HepG2 (cell line): ENCODE results near the gene TCEA3. TPM values are rescaled to one million over a fixed set of nuclear protein-coding genes. Genes with fewer than 3 reads are reported as not detected.

Experiments used
- ATM ChIP-seq: fragments of 450-650 bp; IDR thresholded peaks from 2 replicates; pipeline ENCODE4 v1.7.1; 2017; ENCODE audit warnings: mild to moderate bottlenecking, borderline replicate concordance
- CBX5 ChIP-seq: sonication (generic); formaldehyde crosslinking; IDR thresholded peaks from 2 replicates; pipeline ENCODE4 v1.4.0; 2020; ENCODE audit warnings: missing genetic modification reagents, borderline replicate concordance
- ELF3 ChIP-seq: IDR thresholded peaks from 2 replicates; pipeline ENCODE4 v1.6.1; 2016; ENCODE audit warnings: missing genetic modification reagents, missing compliant biosample characterization
- FOXC1 ChIP-seq: sonication (generic); formaldehyde crosslinking; IDR thresholded peaks from 2 replicates; pipeline ENCODE4 v1.8.0; 2022; ENCODE audit warnings: mild to moderate bottlenecking, missing genetic modification reagents, borderline replicate concordance
- KDM3A ChIP-seq: IDR thresholded peaks from 2 replicates; pipeline ENCODE4 v1.6.1; 2018; ENCODE audit warnings: low read depth, missing compliant biosample characterization
- MTF2 ChIP-seq: sonication (generic); formaldehyde crosslinking; IDR thresholded peaks from 2 replicates; pipeline ENCODE4 v1.5.0; 2020; ENCODE audit warnings: missing genetic modification reagents, borderline replicate concordance
- MZF1 ChIP-seq: sonication (generic); formaldehyde crosslinking; IDR thresholded peaks from 2 replicates; pipeline ENCODE4 v1.8.1; 2023; ENCODE audit warnings: mild to moderate bottlenecking, missing genetic modification reagents, borderline replicate concordance
- SMAD9 ChIP-seq: sonication (generic); formaldehyde crosslinking; IDR thresholded peaks from 2 replicates; pipeline ENCODE4 v1.5.1; 2020; ENCODE audit warnings: mild to moderate bottlenecking, missing genetic modification reagents
- SP5 ChIP-seq: IDR thresholded peaks from 2 replicates; pipeline ENCODE4 v1.6.1; 2016; ENCODE audit warnings: low read depth, borderline replicate concordance
- SRSF1 ChIP-seq: fragments of 200-400 bp; formaldehyde crosslinking; optimal IDR thresholded peaks from 2 replicates; pipeline ENCODE3; 2017; ENCODE audit warnings: mild to moderate bottlenecking, low read depth, low read length, moderate library complexity
- STAT5B ChIP-seq: sonication (generic); formaldehyde crosslinking; IDR thresholded peaks from 2 replicates; pipeline ENCODE4 v1.4.0; 2020; ENCODE audit warnings: missing genetic modification reagents
- TEAD3 ChIP-seq: optimal IDR thresholded peaks from 2 replicates; pipeline ENCODE3; 2016; ENCODE audit warnings: borderline replicate concordance
- ZC3H4 ChIP-seq: sonication (generic); formaldehyde crosslinking; IDR thresholded peaks from 2 replicates; pipeline ENCODE4 v1.4.0; 2020; ENCODE audit warnings: missing genetic modification reagents, borderline replicate concordance
- ZNF549 ChIP-seq: sonication (generic); formaldehyde crosslinking; IDR thresholded peaks from 2 replicates; pipeline ENCODE4 v1.5.0; 2020; ENCODE audit warnings: missing genetic modification reagents
- ZNF550 ChIP-seq: sonication (generic); formaldehyde crosslinking; IDR thresholded peaks from 2 replicates; pipeline ENCODE4 v1.4.0; 2020; ENCODE audit warnings: mild to moderate bottlenecking, missing genetic modification reagents, borderline replicate concordance
- ZNF761 ChIP-seq: sonication (generic); formaldehyde crosslinking; conservative IDR thresholded peaks from 2 replicates; pipeline ENCODE4 v1.4.0; 2020; ENCODE audit warnings: mild to moderate bottlenecking, missing genetic modification reagents
- ZNF766 ChIP-seq: sonication (generic); formaldehyde crosslinking; IDR thresholded peaks from 2 replicates; pipeline ENCODE4 v1.5.0; 2020; ENCODE audit warnings: missing genetic modification reagents, borderline replicate concordance
- ZNF782 ChIP-seq: sonication (generic); formaldehyde crosslinking; IDR thresholded peaks from 2 replicates; pipeline ENCODE4 v1.4.0; 2020; ENCODE audit warnings: missing genetic modification reagents, mild to moderate bottlenecking, borderline replicate concordance
- polyA plus RNA-seq, 8 experiments: library from polyadenylated mRNA; depleted of rRNA in 3 of 8; stranded (reverse) in 7 of 8; unstranded in 1 of 8; fragments of >200 nt; fragmentation: Illumina TruSeq in 4 of 8; extraction: Trizol in 4 of 8; gene quantifications; 2 replicates each; pipeline versions ENCODE4 v1.2.1 to v1.2.3, GENCODE V29; 2011 to 2016; ENCODE audit warnings: low read depth in 4 of 8, missing spikeins in 1 of 8, mixed read lengths in 1 of 8; ENCODE audit not compliant: insufficient read depth in 1 of 8
- total RNA-seq, 5 experiments: library from RNA; depleted of rRNA; stranded (reverse); fragments of >200 nt; fragmentation: Illumina TruSeq; extraction: Trizol; gene quantifications; 2 replicates each; pipeline ENCODE4 v1.2.3, GENCODE V29; 2016; ENCODE audit warnings: low read depth in 1 of 5
- TF ChIP-seq, protein P1 (sequence below): sonication (generic); formaldehyde crosslinking; IDR thresholded peaks from 2 replicates; pipeline ENCODE4 v1.5.0; 2020; ENCODE audit warnings: mild to moderate bottlenecking, missing genetic modification reagents
- TF ChIP-seq, protein P2 (sequence below): sonication (generic); formaldehyde crosslinking; IDR thresholded peaks from 2 replicates; pipeline ENCODE4 v1.4.0; 2020; ENCODE audit warnings: missing genetic modification reagents, borderline replicate concordance
- TF ChIP-seq, protein P3 (sequence below): sonication (generic); formaldehyde crosslinking; IDR thresholded peaks from 2 replicates; pipeline ENCODE4 v1.4.0; 2020; ENCODE audit warnings: mild to moderate bottlenecking, missing genetic modification reagents

The TCEA3 gene
- total and polyA plus RNA-seq, 2 of the 13 experiments (the other 11 are each of a cell fraction or from before 2014, with no cell fraction given) = 55.5 to 84.6 TPM

DNA sequence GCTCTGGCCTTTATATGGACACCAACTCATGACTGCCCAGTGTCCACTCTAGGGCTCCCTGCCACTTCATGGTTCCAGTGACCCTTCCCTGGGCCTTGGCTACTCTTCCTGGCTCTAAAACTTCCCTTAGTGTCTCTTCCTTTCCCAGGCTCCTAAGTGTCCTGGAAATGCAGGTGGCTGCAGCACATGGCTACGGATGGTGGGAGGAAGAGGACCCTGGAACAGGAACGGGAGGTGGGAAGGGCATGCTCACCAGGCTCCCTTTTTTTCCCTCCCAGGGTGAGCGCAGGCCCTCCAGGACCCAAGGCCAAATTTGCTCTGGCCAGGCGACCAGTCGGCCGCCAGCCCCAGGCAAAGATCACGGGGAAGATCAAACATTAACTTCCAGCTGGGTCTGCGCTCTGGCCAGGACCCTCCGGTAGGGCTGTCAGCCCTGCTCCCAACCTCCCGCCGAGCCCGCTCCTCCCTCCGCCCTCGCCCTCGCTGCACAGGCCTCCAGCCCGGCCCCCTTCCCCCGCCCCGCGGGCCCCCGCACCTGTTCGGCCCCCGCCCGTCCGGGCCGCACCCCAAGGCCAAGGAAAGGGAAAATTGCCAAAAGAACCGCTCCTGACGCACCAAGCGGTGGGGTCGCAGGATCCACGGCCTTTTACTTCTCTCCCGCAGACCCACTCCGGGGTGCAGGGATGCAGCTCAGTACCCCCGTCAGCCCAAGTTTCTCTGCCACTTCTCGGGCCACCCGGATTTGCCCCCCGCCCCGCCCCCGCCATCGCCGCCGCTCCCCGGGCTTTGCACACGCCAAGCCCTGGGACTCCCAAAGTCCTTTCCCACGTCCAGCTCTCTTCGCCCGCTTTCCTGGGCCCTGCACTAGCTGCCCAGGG lies 894 bp downstream of the TCEA3 start (continued):
- TF ChIP-seq, protein P1, sequence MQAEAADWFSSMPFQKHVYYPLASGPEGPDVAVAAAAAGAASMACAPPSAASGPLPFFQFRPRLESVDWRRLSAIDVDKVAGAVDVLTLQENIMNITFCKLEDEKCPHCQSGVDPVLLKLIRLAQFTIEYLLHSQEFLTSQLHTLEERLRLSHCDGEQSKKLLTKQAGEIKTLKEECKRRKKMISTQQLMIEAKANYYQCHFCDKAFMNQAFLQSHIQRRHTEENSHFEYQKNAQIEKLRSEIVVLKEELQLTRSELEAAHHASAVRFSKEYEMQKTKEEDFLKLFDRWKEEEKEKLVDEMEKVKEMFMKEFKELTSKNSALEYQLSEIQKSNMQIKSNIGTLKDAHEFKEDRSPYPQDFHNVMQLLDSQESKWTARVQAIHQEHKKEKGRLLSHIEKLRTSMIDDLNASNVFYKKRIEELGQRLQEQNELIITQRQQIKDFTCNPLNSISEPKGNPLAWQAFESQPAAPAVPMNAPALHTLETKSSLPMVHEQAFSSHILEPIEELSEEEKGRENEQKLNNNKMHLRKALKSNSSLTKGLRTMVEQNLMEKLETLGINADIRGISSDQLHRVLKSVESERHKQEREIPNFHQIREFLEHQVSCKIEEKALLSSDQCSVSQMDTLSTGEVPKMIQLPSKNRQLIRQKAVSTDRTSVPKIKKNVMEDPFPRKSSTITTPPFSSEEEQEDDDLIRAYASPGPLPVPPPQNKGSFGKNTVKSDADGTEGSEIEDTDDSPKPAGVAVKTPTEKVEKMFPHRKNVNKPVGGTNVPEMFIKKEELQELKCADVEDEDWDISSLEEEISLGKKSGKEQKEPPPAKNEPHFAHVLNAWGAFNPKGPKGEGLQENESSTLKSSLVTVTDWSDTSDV (CRISPR knock-in tag) = 0 out of 2 replicates have a peak, but pooled peaks have one; percentile 46
- TF ChIP-seq SP5 (CRISPR knock-in tag) (peak; percentile 49; the same call in 1 of the 2 replicates), ZNF761 (CRISPR knock-in tag) (no peak), FOXC1 (0 out of 2 replicates have a peak, but pooled peaks have one; percentile 40), ZNF549 (CRISPR knock-in tag) (no peak), ZC3H4 (no peak), MTF2 (CRISPR knock-in tag) (0 out of 2 replicates have a peak, but pooled peaks have one; percentile 23), KDM3A (CRISPR knock-in tag) (no peak; the same call in 1 of the 2 replicates), TEAD3 (CRISPR knock-in tag) (peak; percentile 56), ATM (no peak), SMAD9 (CRISPR knock-in tag) (no peak), STAT5B (CRISPR knock-in tag) (no peak), CBX5 (peak; percentile 59; the same call in 1 of the 2 replicates), ZNF550 (CRISPR knock-in tag) (no peak), ELF3 (CRISPR knock-in tag) (peak; percentile 30; the same call in 1 of the 2 replicates), ZNF782 (CRISPR knock-in tag) (peak; percentile 12; the same call in 1 of the 2 replicates), MZF1 (CRISPR knock-in tag) (no peak), ZNF766 (no peak), SRSF1 (no peak)
- TF ChIP-seq, protein P2, sequence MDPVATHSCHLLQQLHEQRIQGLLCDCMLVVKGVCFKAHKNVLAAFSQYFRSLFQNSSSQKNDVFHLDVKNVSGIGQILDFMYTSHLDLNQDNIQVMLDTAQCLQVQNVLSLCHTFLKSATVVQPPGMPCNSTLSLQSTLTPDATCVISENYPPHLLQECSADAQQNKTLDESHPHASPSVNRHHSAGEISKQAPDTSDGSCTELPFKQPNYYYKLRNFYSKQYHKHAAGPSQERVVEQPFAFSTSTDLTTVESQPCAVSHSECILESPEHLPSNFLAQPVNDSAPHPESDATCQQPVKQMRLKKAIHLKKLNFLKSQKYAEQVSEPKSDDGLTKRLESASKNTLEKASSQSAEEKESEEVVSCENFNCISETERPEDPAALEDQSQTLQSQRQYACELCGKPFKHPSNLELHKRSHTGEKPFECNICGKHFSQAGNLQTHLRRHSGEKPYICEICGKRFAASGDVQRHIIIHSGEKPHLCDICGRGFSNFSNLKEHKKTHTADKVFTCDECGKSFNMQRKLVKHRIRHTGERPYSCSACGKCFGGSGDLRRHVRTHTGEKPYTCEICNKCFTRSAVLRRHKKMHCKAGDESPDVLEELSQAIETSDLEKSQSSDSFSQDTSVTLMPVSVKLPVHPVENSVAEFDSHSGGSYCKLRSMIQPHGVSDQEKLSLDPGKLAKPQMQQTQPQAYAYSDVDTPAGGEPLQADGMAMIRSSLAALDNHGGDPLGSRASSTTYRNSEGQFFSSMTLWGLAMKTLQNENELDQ (CRISPR knock-in tag) = no peak
- TF ChIP-seq, protein P3, sequence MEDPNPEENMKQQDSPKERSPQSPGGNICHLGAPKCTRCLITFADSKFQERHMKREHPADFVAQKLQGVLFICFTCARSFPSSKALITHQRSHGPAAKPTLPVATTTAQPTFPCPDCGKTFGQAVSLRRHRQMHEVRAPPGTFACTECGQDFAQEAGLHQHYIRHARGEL (CRISPR knock-in tag) = no peak
